PFSK-1 (cell line): ENCODE data around the gene TPGS1.

Experiments
- FOXP2 ChIP-seq: optimal IDR thresholded peaks from 2 replicates; pipeline ENCODE3; 2011; ENCODE audit warnings: borderline replicate concordance, control low read depth, inconsistent platforms; ENCODE audit not compliant: insufficient read depth; ENCODE audit errors: extremely low read length, extremely low read depth
- POLR2AphosphoS5 ChIP-seq: IDR thresholded peaks from 2 replicates; pipeline ENCODE4 v1.6.1; 2012; ENCODE audit warnings: low read depth, mild to moderate bottlenecking, control low read depth, low read length, moderate library complexity
- REST ChIP-seq, 2 experiments: IDR thresholded peaks; 2 replicates each; pipeline versions ENCODE4 v1.6.1 to v1.8.0; 2011 to 2012; ENCODE audit warnings: low read depth in 2 of 2, low read length in 2 of 2, control low read depth in 1 of 2, inconsistent platforms in 1 of 2, mild to moderate bottlenecking in 1 of 2, moderate library complexity in 1 of 2; ENCODE audit not compliant: insufficient read depth in 1 of 2
- SIN3A ChIP-seq: IDR thresholded peaks from 2 replicates; pipeline ENCODE4 v1.6.1; 2012; ENCODE audit warnings: mild to moderate bottlenecking, low read length, moderate library complexity, borderline replicate concordance; ENCODE audit not compliant: insufficient read depth
- TAF1 ChIP-seq: IDR thresholded peaks from 2 replicates; pipeline ENCODE4 v1.6.1; 2012; ENCODE audit warnings: low read length, control low read depth, borderline replicate concordance; ENCODE audit not compliant: insufficient read depth

Gene TPGS1

GRCh38 chr19:497869-498510 is 9.3 kb upstream of the TPGS1 start:
- no peak for TF ChIP-seq FOXP2
- no peak for TF ChIP-seq REST (IDR thresholded peaks at IDR 0.05; ENCODE audit: insufficient read depth in 1 of 2, low read depth in 2 of 2, low read length in 2 of 2)
- no peak for TF ChIP-seq TAF1
- TF ChIP-seq SIN3A: no peak
- TF ChIP-seq POLR2AphosphoS5: no peak

- no peak for TF ChIP-seq POLR2AphosphoS5
- no peak for TF ChIP-seq SIN3A
- no peak for TF ChIP-seq TAF1
- TF ChIP-seq REST (IDR thresholded peaks at IDR 0.05; ENCODE audit: insufficient read depth in 1 of 2, low read depth in 2 of 2, low read length in 2 of 2): no peak
- TF ChIP-seq FOXP2: no peak
These were observed 8.8 kb upstream of the TPGS1 start for GRCh38 chr19:498511-498891.

- TF ChIP-seq REST (IDR thresholded peaks at IDR 0.05; ENCODE audit: insufficient read depth in 1 of 2, low read depth in 2 of 2, low read length in 2 of 2) (no peak), FOXP2 (no peak), POLR2AphosphoS5 (no peak), TAF1 (no peak), SIN3A (no peak)
These were observed 8.2 kb upstream of the TPGS1 start for GRCh38 chr19:498977-499623.

- no peak for TF ChIP-seq SIN3A
- no peak for TF ChIP-seq FOXP2
- TF ChIP-seq TAF1: no peak
- TF ChIP-seq POLR2AphosphoS5: no peak
- no peak for TF ChIP-seq REST (IDR thresholded peaks at IDR 0.05; ENCODE audit: insufficient read depth in 1 of 2, low read depth in 2 of 2, low read length in 2 of 2)
These were observed 5.7 kb upstream of the TPGS1 start for GRCh38 chr19:501646-502045.

GRCh38 chr19:504616-505015 is 2.7 kb upstream of the TPGS1 start:
- no peak for TF ChIP-seq TAF1
- TF ChIP-seq SIN3A: no peak
- no peak for TF ChIP-seq POLR2AphosphoS5
- no peak for TF ChIP-seq FOXP2
- no peak for TF ChIP-seq REST (IDR thresholded peaks at IDR 0.05; ENCODE audit: insufficient read depth in 1 of 2, low read depth in 2 of 2, low read length in 2 of 2)
